Ureter (tissue), 1 donor: ENCODE data around the gene LBX2. TPM values are rescaled to one million over a fixed set of nuclear protein-coding genes. Genes with fewer than 3 reads are reported as not detected.

Experiments used
- DNase-seq: peaks from one replicate; pipeline ENCODE4 v3.0.0-alpha.2; 2020; ENCODE audit warnings: low spot score
- total RNA-seq: library from RNA; stranded (reverse); gene quantifications from one replicate; pipeline ENCODE4 v1.2.4, GENCODE V29; 2023
- donor health status: DM: yes; HTN: yes; CAD: no.

LBX2 gene
- total RNA-seq, 1 donor from 2014 or later, result 0.36 TPM

GRCh38 chr2:74525717-74526648, 26.6 kb upstream of the LBX2 start, which contains the start of gene DQX1:
Gene DQX1, minus strand, starts transcription at chr2:74526231. Its CDS starts 502 bp downstream, at chr2:74525729.
- no peak for DNase-seq

GRCh38 chr2:74524955-74525716, 25.7 kb upstream of the LBX2 start:
- no peak for DNase-seq

- no peak for DNase-seq
Observed at GRCh38 chr2:74524005-74524404, 24.6 kb upstream of the LBX2 start.

GRCh38 chr2:74522516-74522915, 23.1 kb upstream of the LBX2 start:
- DNase-seq, result no peak

GRCh38 chr2:74516650-74517049, 17.2 kb upstream of the LBX2 start:
- DNase-seq, result no peak

GRCh38 chr2:74515981-74516633, 16.7 kb upstream of the LBX2 start:
- no peak for DNase-seq

- no peak for DNase-seq
Observed at GRCh38 chr2:74515271-74515980, 16.0 kb upstream of the LBX2 start.

- DNase-seq, result no peak
Observed at GRCh38 chr2:74514368-74515270, 15.2 kb upstream of the LBX2 start, which contains the start of gene TLX2. Gene TLX2, plus strand, starts transcription at chr2:74514450. Its CDS starts 357 bp downstream, at chr2:74514807.

- no peak for DNase-seq
Observed at GRCh38 chr2:74513605-74514367, 14.4 kb upstream of the LBX2 start.

GRCh38 chr2:74512744-74513604, 13.6 kb upstream of the LBX2 start:
- DNase-seq, result no peak

GRCh38 chr2:74511104-74511989, 11.9 kb upstream of the LBX2 start:
- DNase-seq, result no peak

GRCh38 chr2:74510272-74510671, 10.9 kb upstream of the LBX2 start:
- DNase-seq, result no peak

GRCh38 chr2:74507926-74508520, 8.6 kb upstream of the LBX2 start:
- DNase-seq, result no peak

GRCh38 chr2:74507145-74507925, 7.9 kb upstream of the LBX2 start, which contains the start of gene PCGF1:
Gene PCGF1, minus strand, starts transcription at chr2:74507695. Its CDS starts 27 bp downstream, at chr2:74507668.
- DNase-seq, result peak; percentile 99

GRCh38 chr2:74505448-74506246, 6.2 kb upstream of the LBX2 start:
- DNase-seq, result no peak
